ENCODE measurements around the gene GALNT2.

- TF ChIP-seq POLR2A (IDR thresholded peaks at IDR 0.05; ENCODE audit: low read length) = no peak
- TF ChIP-seq GATA1 (IDR thresholded peaks at IDR 0.05; ENCODE audit: low read depth, low read length) = no peak
Observed at GRCh38 chr1:230086151-230086550, 19.1 kb downstream of the GALNT2 start.
